ENCODE measurements around the gene RUFY3. TPM values are rescaled to one million over a fixed set of nuclear protein-coding genes. Genes with fewer than 3 reads are reported as not detected.

Gene RUFY3
- total and polyA plus RNA-seq, 12 donors: 41.8 to 141 (median 85.4) TPM

DNA sequence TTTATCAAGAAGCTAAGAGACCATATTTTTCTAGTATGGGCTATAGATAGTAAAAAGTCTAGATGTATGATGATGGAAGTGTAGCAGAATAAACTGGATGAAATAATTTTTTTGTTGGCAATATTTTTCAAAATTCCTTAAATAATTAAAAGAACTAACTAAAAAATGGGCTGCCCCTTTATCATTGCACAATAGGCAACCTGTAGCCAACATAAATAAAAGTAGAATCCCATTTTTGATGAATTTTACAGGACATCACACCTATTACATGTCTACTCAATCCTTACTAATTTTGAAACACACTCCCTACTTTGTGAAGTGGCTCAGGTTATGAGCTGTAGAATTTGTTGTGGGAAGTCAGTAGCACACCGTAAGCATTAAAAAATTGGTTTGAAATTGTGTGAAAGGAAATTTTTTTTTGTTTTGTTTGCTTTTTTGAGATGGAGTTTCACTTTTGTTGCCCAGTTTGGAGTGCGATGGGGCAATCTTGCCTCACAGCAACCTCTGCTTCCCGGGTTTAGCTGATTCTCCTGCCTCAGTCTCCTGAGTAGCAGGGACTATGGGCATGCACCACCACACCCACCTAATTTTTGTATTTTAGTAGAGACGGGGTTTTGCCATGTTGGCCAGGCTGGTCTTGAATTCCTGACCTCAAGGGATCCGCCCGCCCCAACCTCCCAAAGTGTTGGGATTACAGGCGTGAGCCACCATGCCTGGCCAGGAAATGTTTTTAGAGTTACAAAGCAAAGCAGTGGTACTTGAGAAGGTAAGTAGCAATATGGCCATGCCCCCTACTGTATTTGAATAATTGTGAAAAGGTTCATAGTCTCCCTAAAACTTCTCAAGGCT, 8.9 kb upstream of the RUFY3 start:
- Histone ChIP-seq H3K4me1 (replicated peaks in 1 of 2) (peaks cover 27 to 49% of the 10 kb centered on the region in 2 donors), H3K4me3 (no peak overlapping the region), H3K27ac (peak overlapping the region in 3 of 5 donors; percentile 13 to 45 (median 35)), H3K27me3 (no peaks in the 10 kb centered on the region), H3K36me3 (replicated peaks in 1 of 2) (no peaks in the 10 kb centered on the region), H3K9me3 (replicated peaks in 1 of 3) (no peaks in the 10 kb centered on the region)
- intact Hi-C loops (cut with DNase I): loop anchor here in 1 of 2 donors (10.0 kb wide), 1 partner anchor 52 kb away; no protein-coding TSS in a partner anchor
- WGBS, 4 donors: 84 to 92% (median 89%) methylated on average over 7 of the region's 7 CpGs
- DNase-seq: no peak
- TF ChIP-seq CTCF (IDR thresholded peaks at IDR 0.05): no peak
- no peak for TF ChIP-seq POLR2A (IDR thresholded peaks at IDR 0.05)

DNA sequence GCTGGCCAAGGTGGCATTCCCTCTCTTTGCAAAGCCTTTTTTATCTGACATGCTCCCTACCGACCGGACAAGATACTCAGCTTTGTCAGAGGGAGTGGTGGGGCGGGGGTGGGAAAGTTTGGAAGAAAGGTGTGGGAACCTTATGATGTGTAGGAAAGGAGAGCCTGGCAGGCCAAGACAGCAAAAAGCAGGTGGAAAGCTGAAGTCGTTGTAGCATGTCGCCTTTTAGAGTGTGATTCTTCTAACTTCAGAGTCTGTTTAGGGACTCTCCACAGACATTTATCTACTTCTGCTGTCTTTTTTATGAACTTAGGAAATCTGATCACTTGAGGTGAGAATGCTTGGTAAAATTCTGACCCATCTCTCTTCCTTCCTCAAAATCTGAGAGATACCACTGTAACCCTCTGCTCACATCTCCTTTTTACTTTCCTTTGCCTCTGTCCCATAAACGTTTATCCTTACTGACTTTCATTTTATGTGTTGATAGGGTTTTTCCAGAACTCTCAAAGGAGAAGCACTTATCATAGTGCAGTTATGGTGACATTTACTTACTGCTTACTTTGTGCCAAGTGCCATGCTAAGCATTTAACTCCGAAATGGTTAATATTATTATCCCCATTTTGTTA, 8.2 kb upstream of the RUFY3 start:
- Histone ChIP-seq H3K27me3 (no peaks in the 10 kb centered on the region), H3K36me3 (replicated peaks in 1 of 2) (no peaks in the 10 kb centered on the region), H3K4me3 (no peak overlapping the region), H3K27ac (peak overlapping the region in 4 of 5 donors; percentile 13 to 59 (median 39)), H3K9me3 (replicated peaks in 1 of 3) (no peaks in the 10 kb centered on the region), H3K4me1 (replicated peaks in 1 of 2) (peaks cover 27 to 49% of the 10 kb centered on the region in 2 donors)
- 42 to 59% (median 50%) methylated on average over 7 of the region's 7 CpGs for WGBS, 4 donors
- no peak for DNase-seq
- intact Hi-C loops (cut with DNase I): loop anchor here in 1 of 2 donors (10.0 kb wide), 1 partner anchor 51 kb away; no protein-coding TSS in a partner anchor
- no peak for TF ChIP-seq POLR2A (IDR thresholded peaks at IDR 0.05)
- TF ChIP-seq CTCF (IDR thresholded peaks at IDR 0.05): no peak

- H3K27me3 ChIP-seq: no peaks in the 10 kb centered on the region
- peak in 4 of 7 donors; percentile 37 to 59 (median 53) for DNase-seq
- no peak overlapping the region for H3K4me3 ChIP-seq
- 58 to 69% (median 66%) methylated on average over 5 of the region's 5 CpGs for WGBS, 4 donors
- peak overlapping the region in 4 of 5 donors; percentile 13 to 59 (median 39) for H3K27ac ChIP-seq
- no peaks in the 10 kb centered on the region for H3K9me3 ChIP-seq (replicated peaks in 1 of 3)
- H3K4me1 ChIP-seq (replicated peaks in 1 of 2): peaks cover 27 to 49% of the 10 kb centered on the region in 2 donors
- H3K36me3 ChIP-seq (replicated peaks in 1 of 2): no peaks in the 10 kb centered on the region
- intact Hi-C loops (cut with DNase I): loop anchor here in 1 of 2 donors (10.0 kb wide), 1 partner anchor 51 kb away; no protein-coding TSS in a partner anchor
- TF ChIP-seq POLR2A (IDR thresholded peaks at IDR 0.05) (no peak), CTCF (IDR thresholded peaks at IDR 0.05) (no peak)
These were observed 7.5 kb upstream of the RUFY3 start for GRCh38 chr4:70714079-70714887.

Measured in adrenal gland (tissue), 12 donors.